ENCODE data around the gene ITSN1. TPM values are rescaled to one million over a fixed set of nuclear protein-coding genes. Genes with fewer than 3 reads are reported as not detected.
A peak's percentile ranks its signal among the peaks of the same experiment; 100 is the strongest.
"Not testable (repeated sequence)": the region's sequence is repeated elsewhere in the genome, so short reads cannot be mapped to it uniquely, and the experiment has no call there.

The ITSN1 gene
- total RNA-seq, 1 donor from 2014 or later, result 44.3 TPM

GRCh38 chr21:33650929-33651509 is 8.7 kb downstream of the ITSN1 start:
- DNase-seq (ENCODE audit: extremely low read depth, low read depth, low spot score), result no peak

GRCh38 chr21:33651965-33652680 is 9.8 kb downstream of the ITSN1 start:
- no peak for DNase-seq (ENCODE audit: extremely low read depth, low read depth, low spot score)

GRCh38 chr21:33654412-33654811 is 12.1 kb downstream of the ITSN1 start:
- no peak for DNase-seq (ENCODE audit: extremely low read depth, low read depth, low spot score)

- DNase-seq (ENCODE audit: extremely low read depth, low read depth, low spot score), result peak; percentile 86
Observed at GRCh38 chr21:33655588-33656221, 13.4 kb downstream of the ITSN1 start.

- DNase-seq (ENCODE audit: extremely low read depth, low read depth, low spot score), result no peak
Observed at GRCh38 chr21:33657124-33657820, 15.0 kb downstream of the ITSN1 start.

- no peak for DNase-seq (ENCODE audit: extremely low read depth, low read depth, low spot score)
Observed at GRCh38 chr21:33658919-33659567, 16.7 kb downstream of the ITSN1 start.

- no peak for DNase-seq (ENCODE audit: extremely low read depth, low read depth, low spot score)
Observed at GRCh38 chr21:33659568-33659949, 17.3 kb downstream of the ITSN1 start.

GRCh38 chr21:33660406-33660805 is 18.1 kb downstream of the ITSN1 start:
- DNase-seq (ENCODE audit: extremely low read depth, low read depth, low spot score), result no peak

GRCh38 chr21:33661146-33661545 is 18.8 kb downstream of the ITSN1 start:
- DNase-seq (ENCODE audit: extremely low read depth, low read depth, low spot score), result no peak

GRCh38 chr21:33662046-33662445 is 19.7 kb downstream of the ITSN1 start:
- DNase-seq (ENCODE audit: extremely low read depth, low read depth, low spot score), result no peak

GRCh38 chr21:33663241-33663640 is 20.9 kb downstream of the ITSN1 start:
- no peak for DNase-seq (ENCODE audit: extremely low read depth, low read depth, low spot score)

- no peak for DNase-seq (ENCODE audit: extremely low read depth, low read depth, low spot score)
Observed at GRCh38 chr21:33664135-33664534, 21.8 kb downstream of the ITSN1 start.

- DNase-seq (ENCODE audit: extremely low read depth, low read depth, low spot score), result no peak
Observed at GRCh38 chr21:33666153-33666552, 23.9 kb downstream of the ITSN1 start.

- no peak for DNase-seq (ENCODE audit: extremely low read depth, low read depth, low spot score)
Observed at GRCh38 chr21:33667636-33668035, 25.3 kb downstream of the ITSN1 start.

- DNase-seq (ENCODE audit: extremely low read depth, low read depth, low spot score), result no peak
Observed at GRCh38 chr21:33668180-33668579, 25.9 kb downstream of the ITSN1 start.

- no peak for DNase-seq (ENCODE audit: extremely low read depth, low read depth, low spot score)
Observed at GRCh38 chr21:33668620-33669019, 26.3 kb downstream of the ITSN1 start.

- no peak for DNase-seq (ENCODE audit: extremely low read depth, low read depth, low spot score)
Observed at GRCh38 chr21:33670076-33670978, 28.0 kb downstream of the ITSN1 start.

- no peak for DNase-seq (ENCODE audit: extremely low read depth, low read depth, low spot score)
Observed at GRCh38 chr21:33673473-33673872, 31.2 kb downstream of the ITSN1 start.

GRCh38 chr21:33674226-33674625 is 31.9 kb downstream of the ITSN1 start:
- DNase-seq (ENCODE audit: extremely low read depth, low read depth, low spot score), result no peak

- DNase-seq (ENCODE audit: extremely low read depth, low read depth, low spot score), result not testable (repeated sequence)
Observed at GRCh38 chr21:33676666-33677065, 34.4 kb downstream of the ITSN1 start.
